Measurements from ENCODE around the gene DGKI.
"Not testable (repeated sequence)": the region's sequence is repeated elsewhere in the genome, so short reads cannot be mapped to it uniquely, and the experiment has no call there.

The DGKI gene

GRCh38 chr7:137453356-137453755 lies 393.4 kb downstream of the DGKI start:
- DNase-seq: no peak

GRCh38 chr7:137449016-137449415 lies 397.8 kb downstream of the DGKI start:
- DNase-seq: no peak

GRCh38 chr7:137448572-137448971 lies 398.2 kb downstream of the DGKI start:
- not testable (repeated sequence) for DNase-seq

GRCh38 chr7:137446025-137446424 lies 400.7 kb downstream of the DGKI start:
- DNase-seq: no peak

GRCh38 chr7:137445268-137445667 lies 401.5 kb downstream of the DGKI start:
- no peak for DNase-seq

GRCh38 chr7:137443616-137444015 lies 403.2 kb downstream of the DGKI start:
- DNase-seq: no peak

- DNase-seq: no peak
Measured at GRCh38 chr7:137441451-137441850, 405.3 kb downstream of the DGKI start.

GRCh38 chr7:137439829-137440825 lies 406.6 kb downstream of the DGKI start:
- no peak for DNase-seq

GRCh38 chr7:137434946-137435345 lies 411.8 kb downstream of the DGKI start:
- DNase-seq: no peak

- no peak for DNase-seq
Measured at GRCh38 chr7:137434530-137434929, 412.2 kb downstream of the DGKI start.

GRCh38 chr7:137423321-137423720 lies 423.5 kb downstream of the DGKI start:
- DNase-seq: no peak

- no peak for DNase-seq
Measured at GRCh38 chr7:137421366-137421765, 425.4 kb downstream of the DGKI start.

GRCh38 chr7:137418841-137419240 lies 427.9 kb downstream of the DGKI start:
- no peak for DNase-seq

GRCh38 chr7:137417464-137417863 lies 429.3 kb downstream of the DGKI start:
- DNase-seq: no peak

- DNase-seq: no peak
Measured at GRCh38 chr7:137413901-137414300, 432.9 kb downstream of the DGKI start.

- no peak for DNase-seq
Measured at GRCh38 chr7:137411446-137411845, 435.3 kb downstream of the DGKI start.

GRCh38 chr7:137408126-137408525 lies 438.6 kb downstream of the DGKI start:
- no peak for DNase-seq

- DNase-seq: no peak
Measured at GRCh38 chr7:137407078-137407477, 439.7 kb downstream of the DGKI start.

GRCh38 chr7:137404660-137405317 lies 442.0 kb downstream of the DGKI start:
- no peak for DNase-seq

- no peak for DNase-seq
Measured at GRCh38 chr7:137403353-137403695, 443.4 kb downstream of the DGKI start.

GRCh38 chr7:137402536-137403352 lies 444.0 kb downstream of the DGKI start:
- no peak for DNase-seq

GRCh38 chr7:137399827-137400823 lies 446.6 kb downstream of the DGKI start:
- DNase-seq: no peak

Measured in NCI-H524 treated with DMSO at 0.1 percent for 48 hours (cell line).